Stimulated activated CD4-positive, alpha-beta T cell treated with anti-CD3 and anti-CD28 coated beads, Interleukin-15, amount 100 ng/mL, for 24 hours (primary cell): Measurements from ENCODE around the gene LRRC2.
"Not testable (repeated sequence)": the region's sequence is repeated elsewhere in the genome, so short reads cannot be mapped to it uniquely, and the experiment has no call there.

Experiments
- DNase-seq: peaks from one replicate; pipeline ENCODE4 v3.0.0-alpha.2; 2020

LRRC2 gene

DNA sequence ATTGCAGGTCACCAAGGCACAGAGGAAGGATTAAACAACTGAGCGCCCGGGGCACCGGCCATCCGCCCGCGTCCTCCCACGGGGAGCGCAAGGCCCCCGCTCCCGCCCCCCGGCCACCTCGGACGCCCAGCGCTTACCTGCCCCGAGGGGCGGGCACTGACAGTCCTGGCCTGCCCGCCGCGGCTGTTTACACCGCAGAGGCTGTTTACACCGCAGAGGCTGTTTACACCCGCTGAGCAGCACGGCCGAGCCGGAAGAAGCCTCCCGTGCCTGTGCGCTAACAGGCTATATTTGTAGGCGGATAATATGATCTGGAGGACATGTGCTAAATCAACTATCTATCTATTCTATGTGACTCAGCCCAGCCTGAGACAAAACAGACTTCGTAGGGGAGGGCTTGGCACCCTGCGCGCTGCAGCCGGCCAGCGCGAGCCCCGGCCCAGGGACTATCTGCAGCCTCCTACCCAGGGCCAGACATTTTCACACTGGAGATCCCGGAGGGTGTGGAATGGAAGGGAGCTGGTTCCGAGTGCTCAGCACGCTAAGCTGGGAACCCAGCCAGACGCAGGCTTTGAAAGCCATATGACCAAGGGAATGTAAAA is at the start of gene LRRC2:
Gene LRRC2 (minus strand): TSS at position 263 of the 602 bp plus-strand sequence. CDS start 14,711 bp downstream, outside the sequence.
- DNase-seq, result peak; percentile 41

DNA sequence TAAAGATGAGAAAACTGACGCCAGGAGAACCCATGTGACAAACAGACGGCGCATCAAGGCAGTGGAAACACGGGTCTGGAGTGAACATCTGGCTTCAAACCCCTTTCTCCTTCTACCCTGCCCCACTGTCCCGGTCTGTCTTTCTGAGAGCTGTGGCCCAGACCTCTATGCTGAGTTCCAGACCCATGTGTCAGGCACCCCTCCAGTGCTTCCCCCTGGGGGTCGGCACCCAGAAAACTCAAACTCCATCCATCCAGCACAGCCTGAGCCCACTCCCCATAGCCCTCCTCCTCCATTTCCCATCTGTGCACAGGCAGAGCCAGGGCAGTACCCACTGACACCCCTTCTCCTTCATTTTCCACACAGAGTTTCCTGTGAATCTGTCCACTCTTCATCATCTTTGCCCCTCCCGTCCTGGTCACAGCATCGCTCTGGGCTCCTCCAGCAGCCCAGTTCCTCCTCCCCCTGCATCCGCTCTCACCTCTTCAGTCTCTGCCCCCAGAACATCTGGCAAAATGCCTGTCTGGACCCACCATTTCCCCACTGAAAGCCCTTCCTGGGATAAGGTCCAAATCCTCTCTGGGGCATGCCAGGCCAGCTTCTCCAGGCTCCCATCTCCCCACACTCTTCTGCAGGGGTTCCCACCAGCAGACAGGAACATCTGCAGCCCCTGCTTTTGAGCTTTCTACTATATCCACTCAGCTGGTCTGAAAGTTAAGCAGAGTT is 49.1 kb upstream of the LRRC2 start:
- no peak for DNase-seq

DNA sequence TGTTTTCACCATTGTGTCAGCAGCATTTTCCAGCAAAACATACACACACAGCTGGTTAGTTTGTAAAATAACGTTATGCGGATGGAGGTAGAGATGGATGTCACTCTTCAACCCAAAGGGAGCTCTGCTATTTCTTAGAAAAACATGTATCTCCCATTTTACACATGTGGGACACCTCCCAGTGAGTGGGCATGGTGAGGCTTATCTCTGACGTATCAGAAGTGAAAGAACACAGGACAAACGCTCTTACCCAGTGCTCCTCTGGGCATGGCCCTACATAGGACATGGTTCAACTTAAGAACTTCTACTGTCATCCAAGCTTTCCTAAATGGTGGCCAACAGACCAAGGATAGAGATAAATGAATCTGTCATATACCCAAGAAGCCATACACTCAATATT is 48.3 kb upstream of the LRRC2 start:
- no peak for DNase-seq

GRCh38 chr3:46613313-46614005 is 47.4 kb upstream of the LRRC2 start:
- DNase-seq, result no peak

DNA sequence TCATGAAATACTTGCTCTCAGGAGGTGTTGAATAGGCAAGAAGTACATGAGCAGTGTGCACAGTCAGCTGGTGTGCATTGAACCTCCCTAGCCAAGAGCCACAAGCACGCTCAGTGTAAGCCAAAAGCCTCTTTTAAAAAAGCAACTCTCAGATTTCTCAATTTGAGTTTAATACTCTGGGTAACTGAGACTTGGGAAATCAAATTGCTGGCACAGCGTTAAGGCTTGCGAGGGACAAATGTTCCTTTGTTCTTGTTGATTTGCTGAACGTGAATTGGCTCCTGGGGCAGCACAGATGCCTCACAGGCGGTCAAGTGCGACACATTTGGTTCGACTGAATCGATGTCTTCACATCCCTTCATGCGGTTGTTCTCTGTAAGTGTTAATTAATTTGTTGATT is 46.2 kb upstream of the LRRC2 start, which contains the start of gene FAM240A:
Gene FAM240A (plus strand): TSS at position 202 of the 400 bp plus-strand sequence. CDS start 159 bp downstream, at position 361.
- DNase-seq, result no peak

DNA sequence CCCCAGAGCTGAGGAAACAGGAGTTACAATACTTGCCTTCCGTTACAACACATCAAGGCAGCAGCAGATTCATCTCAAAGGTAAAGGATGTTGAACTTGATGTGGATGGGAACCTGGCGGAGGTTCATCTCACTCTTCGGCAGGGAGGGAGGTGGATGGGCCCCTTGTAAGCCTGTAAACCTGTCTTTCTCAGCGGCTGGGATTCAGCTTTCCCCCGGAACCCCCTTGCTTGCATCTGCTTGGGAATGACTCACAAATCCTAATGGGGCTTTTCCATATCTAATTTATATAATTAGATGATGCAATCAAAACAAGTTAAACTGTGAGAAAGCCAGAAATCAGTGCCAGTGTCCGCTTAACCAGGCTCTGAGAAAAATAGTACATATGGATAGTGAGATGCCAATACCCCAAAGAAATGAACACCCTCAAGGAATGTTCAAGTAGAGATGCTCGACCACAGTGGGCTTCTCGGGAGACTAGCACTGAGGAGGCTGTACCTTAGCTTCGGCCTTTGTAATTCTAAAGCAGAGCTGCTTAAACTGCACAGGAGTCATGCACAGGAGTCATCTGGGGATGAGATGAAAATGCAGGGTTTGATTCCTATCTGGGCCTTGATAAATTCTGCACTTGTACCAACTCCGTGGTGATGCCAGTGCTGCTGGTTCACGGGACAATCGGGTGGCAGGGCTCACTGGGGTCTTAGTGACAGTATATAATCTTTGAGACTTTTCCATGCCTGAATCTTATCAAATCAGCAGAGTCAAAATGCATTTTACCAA is 44.0 kb upstream of the LRRC2 start:
- no peak for DNase-seq

GRCh38 chr3:46609212-46609721 is 43.2 kb upstream of the LRRC2 start:
- DNase-seq, result no peak

GRCh38 chr3:46607603-46608028 is 41.5 kb upstream of the LRRC2 start:
- DNase-seq, result no peak

GRCh38 chr3:46604127-46604526 is 38.0 kb upstream of the LRRC2 start:
- no peak for DNase-seq

DNA sequence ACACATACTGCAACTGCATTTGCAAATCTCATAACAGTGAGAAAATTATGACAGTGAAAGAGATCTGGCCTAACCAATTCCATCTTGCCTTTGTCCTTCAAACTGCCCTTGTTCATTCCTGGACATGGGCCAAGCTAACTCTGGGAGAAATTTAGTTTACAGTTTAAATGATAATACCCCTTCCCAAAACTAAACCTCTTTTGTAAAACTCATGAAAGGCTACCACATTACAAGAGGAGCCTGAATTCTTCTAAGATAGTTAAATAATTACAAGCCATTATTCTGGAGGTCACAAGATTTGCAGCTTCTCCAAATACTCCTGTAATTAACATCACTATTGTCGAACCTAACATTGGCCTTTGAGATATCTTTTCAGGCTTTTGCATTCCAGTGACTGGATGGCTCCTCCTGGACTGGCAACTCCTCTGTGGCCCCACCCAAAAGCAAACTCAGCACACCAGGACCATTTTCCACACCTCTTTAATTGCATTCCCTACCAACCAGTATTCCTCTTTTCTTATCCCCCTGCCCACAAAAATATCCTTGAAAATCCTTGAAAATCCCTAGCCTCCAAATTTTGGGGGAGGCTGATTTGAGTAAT is 37.4 kb upstream of the LRRC2 start:
- DNase-seq, result no peak

GRCh38 chr3:46599590-46599989 is 33.5 kb upstream of the LRRC2 start:
- no peak for DNase-seq

DNA sequence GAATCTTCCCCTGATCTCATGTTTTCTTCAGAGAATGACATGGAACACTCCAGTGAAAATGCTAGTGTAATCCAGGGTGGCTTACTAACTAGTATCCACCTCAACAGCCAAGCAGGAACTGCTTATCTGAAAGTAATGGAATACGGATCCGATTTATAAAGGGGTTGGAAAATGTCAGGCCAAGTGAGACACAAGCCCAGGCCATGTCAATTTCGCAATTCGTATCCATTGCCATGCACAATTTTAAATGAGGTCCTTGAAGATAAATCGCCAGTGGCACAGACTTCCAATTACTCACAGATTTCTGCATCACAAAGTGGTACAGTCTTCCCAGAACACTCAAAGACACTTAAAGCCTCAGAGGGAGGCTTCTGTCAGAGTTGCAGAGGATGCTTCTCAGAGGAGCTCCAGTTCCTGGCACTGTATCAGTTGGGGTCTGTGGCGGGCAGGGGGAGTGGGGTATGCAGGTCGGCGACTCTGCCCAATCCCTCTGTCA is 29.8 kb upstream of the LRRC2 start:
- no peak for DNase-seq

DNA sequence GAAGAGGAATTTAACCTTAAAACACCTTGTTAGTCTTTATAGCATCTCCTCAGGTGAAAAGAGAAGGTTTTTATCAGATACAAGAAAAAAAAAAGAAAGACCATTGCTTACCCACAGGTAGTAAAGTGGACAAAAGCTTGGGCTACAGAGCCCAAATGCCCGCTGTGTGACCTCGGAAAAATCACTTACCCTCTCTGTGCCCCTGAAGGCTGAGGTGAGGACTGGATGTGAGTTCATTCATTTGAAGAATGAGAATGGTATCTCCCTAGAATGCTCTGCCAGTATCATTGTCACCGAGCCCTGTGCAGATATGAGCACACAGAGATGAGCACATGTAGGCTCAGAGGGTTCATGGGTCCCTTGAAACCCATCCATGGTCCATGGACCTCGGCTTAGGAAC is 28.6 kb upstream of the LRRC2 start:
- no peak for DNase-seq

GRCh38 chr3:46593979-46594378 is 27.9 kb upstream of the LRRC2 start:
- DNase-seq, result no peak

- no peak for DNase-seq
Observed at GRCh38 chr3:46593274-46593862, 27.3 kb upstream of the LRRC2 start.

DNA sequence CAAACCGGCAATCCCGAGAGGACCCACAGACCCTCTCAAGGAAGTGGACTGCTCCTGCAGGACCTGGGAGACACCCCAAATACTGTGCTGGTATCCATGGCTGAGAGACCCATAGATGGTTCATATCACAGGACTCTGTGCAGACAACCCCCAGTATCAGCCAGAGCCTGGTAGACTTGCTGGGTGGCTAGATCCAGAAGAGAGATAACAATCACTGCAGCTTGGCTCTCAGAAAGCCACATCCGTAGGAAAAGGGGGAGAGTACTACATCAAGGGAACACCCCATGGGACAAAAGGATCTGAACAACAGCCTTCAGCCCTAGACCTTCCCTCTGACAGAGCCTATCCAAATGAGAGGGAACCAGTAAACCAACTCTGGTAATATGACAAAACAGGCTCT is 21.2 kb upstream of the LRRC2 start:
- not testable (repeated sequence) for DNase-seq

- DNase-seq, result no peak
Observed at GRCh38 chr3:46586738-46587246, 20.7 kb upstream of the LRRC2 start.

- DNase-seq, result no peak
Observed at GRCh38 chr3:46585799-46586693, 19.9 kb upstream of the LRRC2 start.

GRCh38 chr3:46584598-46585467 is 18.7 kb upstream of the LRRC2 start:
- no peak for DNase-seq

DNA sequence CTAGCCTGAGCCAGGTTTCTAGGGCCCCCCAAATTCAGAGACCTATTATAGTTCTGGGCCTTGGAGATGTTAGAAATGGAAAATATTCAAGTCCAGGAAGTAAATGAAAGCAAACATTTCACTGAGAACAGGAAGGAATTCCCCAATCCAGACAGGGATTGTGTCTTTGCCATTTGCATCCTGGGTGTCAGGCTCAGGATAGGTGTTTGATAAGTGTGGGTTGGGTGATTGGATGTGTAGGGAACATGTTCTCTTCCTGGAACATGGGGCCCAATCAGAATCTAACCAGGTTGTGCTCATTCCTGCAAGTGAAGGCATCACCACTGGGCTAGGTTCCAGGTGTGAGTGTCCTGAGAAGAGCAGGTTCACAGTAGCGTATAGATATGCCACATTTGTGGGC is 14.6 kb upstream of the LRRC2 start:
- no peak for DNase-seq
